HUES64 (cell line): Measurements from ENCODE around the gene ADAM8.
"Not testable (repeated sequence)": the region's sequence is repeated elsewhere in the genome, so short reads cannot be mapped to it uniquely, and the experiment has no call there.

Experiments used
- H3K27ac ChIP-seq: 2 replicates; pipeline ENCODE4 v1.7.0; 2013; ENCODE audit warnings: low read depth, low read length, inconsistent platforms
- H3K27me3 ChIP-seq: 2 replicates; pipeline ENCODE4 v1.6.1; 2013; ENCODE audit warnings: mild to moderate bottlenecking, low read length; ENCODE audit not compliant: insufficient read depth
- H3K36me3 ChIP-seq: 2 replicates; pipeline ENCODE4 v1.6.1; 2013; ENCODE audit warnings: mild to moderate bottlenecking, low read length; ENCODE audit not compliant: insufficient read depth
- H3K4me1 ChIP-seq: 2 replicates; pipeline ENCODE4 v1.6.1; 2013; ENCODE audit warnings: mild to moderate bottlenecking, low read length, moderate library complexity; ENCODE audit not compliant: insufficient read depth
- H3K4me3 ChIP-seq: 2 replicates; pipeline ENCODE4 v1.5.1; 2013; ENCODE audit warnings: mild to moderate bottlenecking, low read length, moderate library complexity
- H3K9ac ChIP-seq: 2 replicates; pipeline ENCODE4 v1.6.1; 2013; ENCODE audit warnings: mild to moderate bottlenecking, low read depth, low read length
- H3K9me3 ChIP-seq: 2 replicates; pipeline ENCODE4 v1.6.1; 2013; ENCODE audit warnings: low read depth, low read length; ENCODE audit not compliant: insufficient read depth
- WGBS: fragments of 150-250, 120-280 bp; methylation state at CpG from one replicate; pipeline ENCODE4 v1.1.7; 2013; ENCODE audit warnings: missing lambda C conversion rate; 5-methylcytosine and 5-hydroxymethylcytosine counted together

ADAM8 gene

DNA sequence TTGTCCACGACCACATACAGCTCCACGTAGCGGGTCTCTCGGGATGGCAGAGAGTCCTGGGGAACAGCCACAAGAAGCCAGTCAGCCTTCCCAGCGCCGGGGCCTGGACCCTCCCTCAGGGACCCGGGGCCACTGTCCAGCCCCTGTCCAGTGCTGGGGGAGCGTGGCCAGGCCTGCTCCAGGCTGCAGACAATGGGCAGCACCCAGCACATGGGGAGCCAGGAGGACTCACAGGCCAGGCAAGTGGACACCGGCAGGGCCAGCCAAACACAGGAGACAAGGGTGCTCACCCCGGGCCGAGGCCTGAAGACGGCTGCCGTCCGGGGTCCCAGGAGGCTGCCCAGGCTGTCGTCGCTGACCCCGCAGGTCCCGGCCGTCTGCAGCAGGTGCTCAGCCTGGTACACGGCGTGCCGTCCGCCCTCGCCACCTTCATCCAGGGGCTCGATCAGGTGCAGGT, 3.7 kb downstream of the ADAM8 start:
- H3K27ac ChIP-seq: no peak overlapping the region
- 0 out of 2 replicates have a peak, but pooled peaks cover 3% of the 10 kb centered on the region for H3K4me1 ChIP-seq
- 93% methylated on average over 25 of the region's 25 CpGs for WGBS
- no peaks in the 10 kb centered on the region for H3K9me3 ChIP-seq
- H3K9ac ChIP-seq: no peak overlapping the region
- H3K27me3 ChIP-seq: peaks cover 12% of the 10 kb centered on the region
- H3K4me3 ChIP-seq: no peak overlapping the region
- H3K36me3 ChIP-seq: no peaks in the 10 kb centered on the region

GRCh38 chr10:133272301-133272963, 4.2 kb downstream of the ADAM8 start:
- Histone ChIP-seq H3K9me3 (no peaks in the 10 kb centered on the region), H3K27ac (no peak overlapping the region), H3K27me3 (peaks cover 12% of the 10 kb centered on the region), H3K4me3 (no peak overlapping the region), H3K9ac (no peak overlapping the region), H3K4me1 (0 out of 2 replicates have a peak, but pooled peaks cover 3% of the 10 kb centered on the region), H3K36me3 (no peaks in the 10 kb centered on the region)
- WGBS: 83% methylated on average over 27 of the region's 29 CpGs

DNA sequence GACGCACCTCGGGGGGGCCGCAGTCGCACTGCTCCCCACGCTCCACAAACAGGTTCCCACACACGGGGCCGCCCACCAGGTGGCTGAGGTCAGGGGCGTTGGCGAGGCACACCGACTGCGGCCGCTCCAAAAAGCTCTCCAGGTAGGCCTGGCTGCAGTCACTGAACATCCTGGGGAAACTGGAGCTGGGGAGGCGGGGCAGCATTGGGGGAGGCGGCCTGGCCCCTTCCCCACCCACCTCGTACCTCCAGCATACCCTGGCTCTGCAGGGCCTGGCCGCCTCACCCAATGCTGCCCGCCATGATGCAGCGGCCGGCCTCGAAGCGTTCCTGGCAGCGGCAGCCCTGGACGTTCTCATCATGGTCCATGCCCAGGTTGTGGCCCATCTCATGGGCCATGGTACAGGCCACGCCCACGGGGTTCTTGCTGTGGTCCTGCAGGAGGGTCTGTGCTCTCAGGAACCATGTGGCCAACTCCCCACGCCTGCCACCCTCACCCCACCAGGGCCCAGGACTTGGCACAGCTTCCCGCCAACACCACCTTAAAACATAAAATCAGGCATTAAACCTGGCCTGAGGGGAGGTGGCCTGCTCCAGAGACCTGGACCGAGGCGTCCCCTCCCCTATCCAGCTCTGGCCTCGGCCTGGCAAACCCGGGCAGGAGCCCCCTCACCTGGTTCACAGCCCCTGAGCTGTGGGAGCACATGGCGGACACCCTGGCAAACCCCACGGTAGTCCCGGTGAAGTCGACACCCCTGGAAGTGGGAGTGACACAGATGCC, 5.0 kb downstream of the ADAM8 start:
- H3K4me3 ChIP-seq: no peak overlapping the region
- no peak overlapping the region for H3K27ac ChIP-seq
- H3K27me3 ChIP-seq: peaks cover 12% of the 10 kb centered on the region
- H3K9ac ChIP-seq: no peak overlapping the region
- H3K9me3 ChIP-seq: no peaks in the 10 kb centered on the region
- H3K36me3 ChIP-seq: no peaks in the 10 kb centered on the region
- 83% methylated on average over 35 of the region's 35 CpGs for WGBS
- 0 out of 2 replicates have a peak, but pooled peaks cover 3% of the 10 kb centered on the region for H3K4me1 ChIP-seq

DNA sequence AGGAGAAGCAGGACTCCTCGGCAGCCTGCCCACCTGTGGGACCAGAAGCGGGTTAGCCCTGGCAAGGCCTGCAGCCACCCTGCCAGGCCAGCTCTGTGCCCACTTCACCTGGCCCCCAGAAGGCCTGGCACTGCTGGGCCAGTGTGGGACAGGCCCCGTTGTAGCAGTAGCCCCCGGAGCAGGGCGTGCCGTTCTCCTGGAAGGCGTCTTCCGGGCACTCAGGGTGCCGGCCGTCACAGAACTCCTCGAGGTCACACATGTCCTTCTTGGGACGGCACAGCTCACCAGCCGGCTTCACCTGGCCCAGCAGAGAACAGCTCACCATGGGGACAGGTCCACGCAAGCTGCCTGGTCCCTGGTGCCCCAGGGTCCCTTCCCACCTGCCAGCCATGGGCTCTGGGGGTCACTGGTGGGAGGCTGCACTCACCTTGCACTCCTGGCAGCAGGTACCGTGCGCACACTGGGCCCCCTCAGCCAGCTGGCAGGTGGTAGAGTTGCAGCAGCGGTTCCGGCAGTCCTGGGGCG, 5.8 kb downstream of the ADAM8 start:
- H3K27me3 ChIP-seq: peaks cover 3% of the 10 kb centered on the region
- no peak overlapping the region for H3K9ac ChIP-seq
- H3K4me1 ChIP-seq: no peaks in the 10 kb centered on the region
- H3K9me3 ChIP-seq: no peaks in the 10 kb centered on the region
- WGBS: 94% methylated on average over 19 of the region's 19 CpGs
- H3K4me3 ChIP-seq: no peak overlapping the region
- H3K36me3 ChIP-seq: no peaks in the 10 kb centered on the region
- no peak overlapping the region for H3K27ac ChIP-seq

DNA sequence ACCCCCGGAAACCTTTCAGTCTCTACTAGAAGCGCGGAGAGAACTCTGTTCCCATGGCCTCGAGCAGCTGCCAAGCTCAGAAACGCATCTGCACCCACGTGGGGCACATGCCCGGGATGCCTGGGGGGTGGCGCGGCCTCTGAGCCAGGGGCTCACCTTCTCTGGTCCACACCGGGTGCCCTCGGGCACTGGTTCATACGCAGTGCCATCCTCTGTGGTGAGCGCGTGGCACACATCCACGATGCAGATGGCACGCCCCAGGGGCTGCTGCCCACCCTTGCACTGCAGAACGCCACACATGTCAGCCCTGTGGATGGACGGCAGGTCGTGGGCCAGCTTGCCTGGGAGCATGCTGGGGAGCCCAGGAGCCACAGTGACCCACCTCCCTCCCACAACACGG, 6.5 kb downstream of the ADAM8 start:
- Histone ChIP-seq H3K4me1 (no peaks in the 10 kb centered on the region), H3K27ac (no peak overlapping the region), H3K9ac (no peak overlapping the region), H3K4me3 (no peak overlapping the region), H3K27me3 (no peaks in the 10 kb centered on the region), H3K9me3 (no peaks in the 10 kb centered on the region), H3K36me3 (no peaks in the 10 kb centered on the region)
- WGBS: 90% methylated on average over 20 of the region's 20 CpGs

- WGBS: 88% methylated on average over 26 of the region's 26 CpGs
- Histone ChIP-seq H3K27ac (no peak overlapping the region), H3K4me1 (no peaks in the 10 kb centered on the region), H3K27me3 (no peaks in the 10 kb centered on the region), H3K36me3 (no peaks in the 10 kb centered on the region), H3K9ac (no peak overlapping the region), H3K9me3 (no peaks in the 10 kb centered on the region), H3K4me3 (no peak overlapping the region)
Measured at GRCh38 chr10:133269367-133269766, 7.3 kb downstream of the ADAM8 start.

DNA sequence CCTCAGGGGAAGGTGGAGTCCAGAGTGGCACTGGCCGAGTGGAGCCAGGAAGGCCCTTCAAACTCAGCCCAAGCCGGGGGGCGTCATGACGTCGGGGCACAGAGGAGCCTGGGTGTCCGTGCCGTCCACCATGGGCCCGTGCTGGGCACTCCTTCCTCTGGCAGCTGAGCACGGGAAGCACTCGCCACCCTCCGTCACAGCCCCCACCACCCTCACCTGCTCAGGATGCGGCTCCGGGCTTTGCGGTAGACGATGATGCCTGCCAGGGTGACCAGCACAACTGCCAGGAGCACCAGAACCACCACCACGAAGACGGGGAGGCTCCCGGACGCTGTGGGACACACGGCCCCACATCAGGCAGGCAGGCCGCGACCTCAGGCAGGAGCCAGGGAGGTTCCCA, 8.1 kb downstream of the ADAM8 start:
- no peaks in the 10 kb centered on the region for H3K36me3 ChIP-seq
- H3K4me1 ChIP-seq: no peaks in the 10 kb centered on the region
- 95% methylated on average over 22 of the region's 22 CpGs for WGBS
- peaks cover under 1% of the 10 kb centered on the region; the same call in 1 of the 2 replicates for H3K27me3 ChIP-seq
- no peaks in the 10 kb centered on the region for H3K9me3 ChIP-seq
- H3K9ac ChIP-seq: no peak overlapping the region
- H3K27ac ChIP-seq: no peak overlapping the region
- H3K4me3 ChIP-seq: no peak overlapping the region

DNA sequence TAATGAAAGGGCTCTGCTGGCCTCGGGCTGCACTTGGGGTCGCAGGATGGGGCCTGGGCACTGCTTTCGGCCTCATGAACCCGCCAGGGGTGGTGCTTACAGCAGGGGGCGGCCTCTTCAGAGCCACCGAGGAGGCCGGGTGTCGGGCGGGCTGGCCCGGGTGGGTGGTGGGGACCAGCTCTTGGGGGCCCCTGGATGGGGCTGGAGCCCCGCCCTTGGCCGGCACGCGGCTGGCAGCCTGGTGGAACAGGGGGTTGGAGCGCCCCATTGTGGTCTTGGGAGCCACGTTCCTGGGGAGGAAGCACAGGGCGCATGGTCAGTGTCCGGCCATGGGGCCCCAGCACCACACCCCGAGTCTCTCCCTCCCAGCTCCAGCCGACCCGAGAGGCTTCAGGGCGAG, 8.8 kb downstream of the ADAM8 start:
- H3K4me1 ChIP-seq: no peaks in the 10 kb centered on the region
- no peaks in the 10 kb centered on the region for H3K9me3 ChIP-seq
- no peak overlapping the region for H3K9ac ChIP-seq
- no peak overlapping the region for H3K4me3 ChIP-seq
- no peak overlapping the region for H3K27ac ChIP-seq
- H3K36me3 ChIP-seq: no peaks in the 10 kb centered on the region
- 90% methylated on average over 22 of the region's 22 CpGs for WGBS
- peaks cover 8% of the 10 kb centered on the region for H3K27me3 ChIP-seq

- Histone ChIP-seq H3K9ac (no peak overlapping the region), H3K27me3 (peaks cover 13% of the 10 kb centered on the region), H3K27ac (no peak overlapping the region), H3K36me3 (no peaks in the 10 kb centered on the region), H3K4me1 (0 out of 2 replicates have a peak, but pooled peaks cover 4% of the 10 kb centered on the region), H3K9me3 (no peaks in the 10 kb centered on the region), H3K4me3 (no peak overlapping the region)
- 85% methylated on average over 14 of the region's 14 CpGs for WGBS
Measured at GRCh38 chr10:133267293-133267692, 9.4 kb downstream of the ADAM8 start.

DNA sequence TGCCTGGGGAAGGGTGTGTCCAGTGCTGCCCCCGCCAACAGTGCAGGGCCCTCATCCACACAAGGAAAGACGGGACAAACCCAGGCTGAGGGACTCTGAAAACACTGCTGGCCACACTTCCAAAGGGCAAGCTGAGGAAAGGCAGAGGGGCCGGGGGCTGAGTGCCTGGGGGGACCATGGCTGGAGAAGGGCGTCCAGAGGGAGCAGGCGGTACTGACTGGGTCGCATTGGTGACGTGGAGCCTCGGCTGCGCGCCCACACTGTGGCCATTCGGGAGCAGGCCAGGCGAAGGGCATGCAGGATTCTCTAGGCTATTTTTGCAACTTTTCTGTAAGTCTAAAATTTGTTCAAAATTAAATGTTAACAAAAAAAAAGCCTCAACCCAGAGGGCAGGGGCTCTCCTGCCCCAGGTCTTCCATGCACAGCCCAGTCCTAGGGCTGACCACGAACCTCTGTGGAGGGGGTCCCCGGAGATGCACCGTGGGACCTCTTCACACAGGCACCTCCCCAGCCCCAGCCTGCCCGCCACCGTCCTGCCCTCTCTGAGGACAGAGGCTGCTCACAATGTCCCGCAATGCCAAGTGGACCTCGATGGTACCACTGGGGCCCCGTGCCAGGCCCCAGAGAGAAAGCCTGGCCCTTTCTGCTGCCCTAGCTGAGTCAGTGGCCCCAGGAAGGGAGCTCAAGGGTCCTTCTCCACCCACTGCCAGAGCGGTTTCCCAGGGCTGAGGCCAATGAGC, 10.4 kb downstream of the ADAM8 start:
- Histone ChIP-seq H3K9me3 (no peaks in the 10 kb centered on the region), H3K4me3 (no peak overlapping the region), H3K9ac (no peak overlapping the region), H3K4me1 (0 out of 2 replicates have a peak, but pooled peaks cover 8% of the 10 kb centered on the region), H3K27ac (no peak overlapping the region), H3K36me3 (no peaks in the 10 kb centered on the region), H3K27me3 (peaks cover 17% of the 10 kb centered on the region)
- WGBS: 95% methylated on average over 21 of the region's 21 CpGs

- not testable (repeated sequence) for H3K9ac ChIP-seq, H3K4me1 ChIP-seq
Measured at GRCh38 chr10:133265052-133265451, 11.6 kb downstream of the ADAM8 start.

More at GRCh38 chr10:133265052-133265451, 11.6 kb downstream of the ADAM8 start:
- H3K27me3 ChIP-seq: peaks cover 19% of the 10 kb centered on the region
- not testable (repeated sequence) for H3K27ac ChIP-seq, H3K9me3 ChIP-seq, H3K36me3 ChIP-seq, H3K4me3 ChIP-seq
- 76% methylated on average over 10 of the region's 10 CpGs for WGBS
